Large intestine (tissue), 3 donors: ENCODE results near the gene SSBP3. TPM values are rescaled to one million over a fixed set of nuclear protein-coding genes. Genes with fewer than 3 reads are reported as not detected.
"Not testable (repeated sequence)": the region's sequence is repeated elsewhere in the genome, so short reads cannot be mapped to it uniquely, and the experiment has no call there.

Experiments used
- DNase-seq, 2 donors: peaks; one replicate each; pipeline versions ENCODE4 v3.0.0 to v3.0.0-alpha.2; 2013
- H3K27ac ChIP-seq: one replicate; pipeline ENCODE4 v1.5.1; 2013; ENCODE audit warnings: low read length
- H3K27me3 ChIP-seq: 2 replicates; pipeline ENCODE4 v1.6.1; 2013; ENCODE audit warnings: low read length; ENCODE audit not compliant: control insufficient read depth, insufficient read depth
- H3K36me3 ChIP-seq: 2 replicates; pipeline ENCODE4 v1.6.1; 2013; ENCODE audit warnings: low read length; ENCODE audit not compliant: control insufficient read depth, insufficient read depth
- H3K4me1 ChIP-seq: one replicate; pipeline ENCODE4 v1.6.1; 2013; ENCODE audit warnings: low read length; ENCODE audit not compliant: control insufficient read depth, insufficient read depth
- H3K4me3 ChIP-seq: one replicate; pipeline ENCODE4 v1.5.1; 2013; ENCODE audit warnings: low read length
- H3K9me3 ChIP-seq: one replicate; pipeline ENCODE4 v1.6.1; 2013; ENCODE audit warnings: mild to moderate bottlenecking, low read depth, low read length, moderate library complexity; ENCODE audit not compliant: control insufficient read depth
- WGBS: methylation state at CpG from one replicate; pipeline ENCODE4 v1.1.5; 2013; ENCODE audit warnings: low lambda C conversion rate; ENCODE audit not compliant: insufficient coverage; 5-methylcytosine and 5-hydroxymethylcytosine counted together
- polyA plus RNA-seq: library from polyadenylated mRNA; unstranded; fragments of 120-200 nt; gene quantifications from one replicate; pipeline ENCODE4 v1.2.1, GENCODE V29; 2013

The SSBP3 gene
- polyA plus RNA-seq, 1 donor: 48.2 TPM

GRCh38 chr1:54354899-54355298 is 51.3 kb downstream of the SSBP3 start:
- Histone ChIP-seq H3K27ac (no peak overlapping the region), H3K36me3 (peaks cover 16% of the 10 kb centered on the region), H3K4me3 (no peak overlapping the region), H3K27me3 (no peaks in the 10 kb centered on the region), H3K9me3 (no peaks in the 10 kb centered on the region), H3K4me1 (peaks cover 37% of the 10 kb centered on the region)
- WGBS: no CpG with 5 or more reads among the region's 6 CpGs
- DNase-seq: peak in 1 of 2 donors; percentile 50

- DNase-seq: no peak
- no CpG with 5 or more reads among the region's 4 CpGs for WGBS
- peaks cover 12% of the 10 kb centered on the region for H3K36me3 ChIP-seq
- H3K4me1 ChIP-seq: peaks cover 44% of the 10 kb centered on the region
- no peaks in the 10 kb centered on the region for H3K9me3 ChIP-seq
- no peak overlapping the region for H3K27ac ChIP-seq
- H3K27me3 ChIP-seq: no peaks in the 10 kb centered on the region
- no peak overlapping the region for H3K4me3 ChIP-seq
These were observed 52.2 kb downstream of the SSBP3 start for GRCh38 chr1:54353959-54354358.

GRCh38 chr1:54352755-54353154 is 53.4 kb downstream of the SSBP3 start:
- Histone ChIP-seq H3K27ac (no peak overlapping the region), H3K27me3 (no peaks in the 10 kb centered on the region), H3K9me3 (no peaks in the 10 kb centered on the region), H3K4me1 (peaks cover 52% of the 10 kb centered on the region), H3K36me3 (peaks cover 3% of the 10 kb centered on the region), H3K4me3 (no peak overlapping the region)
- WGBS: no CpG with 5 or more reads among the region's 17 CpGs
- DNase-seq: no peak

GRCh38 chr1:54350360-54350759 is 55.8 kb downstream of the SSBP3 start:
- no peaks in the 10 kb centered on the region for H3K27me3 ChIP-seq
- H3K4me3 ChIP-seq: no peak overlapping the region
- peaks cover 42% of the 10 kb centered on the region for H3K4me1 ChIP-seq
- H3K36me3 ChIP-seq: no peaks in the 10 kb centered on the region
- DNase-seq: no peak
- WGBS: no CpG with 5 or more reads among the region's 5 CpGs
- no peaks in the 10 kb centered on the region for H3K9me3 ChIP-seq
- H3K27ac ChIP-seq: no peak overlapping the region

GRCh38 chr1:54348700-54349021 is 57.5 kb downstream of the SSBP3 start:
- Histone ChIP-seq H3K27me3 (no peaks in the 10 kb centered on the region), H3K9me3 (no peaks in the 10 kb centered on the region), H3K27ac (peak overlapping the region; percentile 73), H3K4me3 (no peak overlapping the region), H3K4me1 (peaks cover 33% of the 10 kb centered on the region), H3K36me3 (no peaks in the 10 kb centered on the region)
- DNase-seq: no peak
- WGBS: no CpG with 5 or more reads among the region's 5 CpGs

GRCh38 chr1:54347955-54348699 is 58.1 kb downstream of the SSBP3 start:
- H3K4me1 ChIP-seq: peaks cover 33% of the 10 kb centered on the region
- no peaks in the 10 kb centered on the region for H3K9me3 ChIP-seq
- DNase-seq: peak; percentile 94 to 98
- whole genome bisulfite sequencing: no CpG with 5 or more reads among the region's 14 CpGs
- no peak overlapping the region for H3K4me3 ChIP-seq
- H3K36me3 ChIP-seq: no peaks in the 10 kb centered on the region
- H3K27me3 ChIP-seq: no peaks in the 10 kb centered on the region
- H3K27ac ChIP-seq: peak overlapping the region; percentile 73

- no peaks in the 10 kb centered on the region for H3K36me3 ChIP-seq
- no peaks in the 10 kb centered on the region for H3K27me3 ChIP-seq
- peaks cover 34% of the 10 kb centered on the region for H3K4me1 ChIP-seq
- no peaks in the 10 kb centered on the region for H3K9me3 ChIP-seq
- WGBS: no CpG with 5 or more reads among the region's 6 CpGs
- DNase-seq: no peak
- H3K4me3 ChIP-seq: no peak overlapping the region
- peak overlapping the region; percentile 73 for H3K27ac ChIP-seq
These were observed 58.8 kb downstream of the SSBP3 start for GRCh38 chr1:54347261-54347954.

GRCh38 chr1:54345548-54345947 is 60.6 kb downstream of the SSBP3 start:
- H3K4me1 ChIP-seq: peaks cover 36% of the 10 kb centered on the region
- not testable (repeated sequence) for H3K27me3 ChIP-seq, H3K27ac ChIP-seq, H3K9me3 ChIP-seq, H3K4me3 ChIP-seq, DNase-seq, H3K36me3 ChIP-seq
- no CpG with 5 or more reads among the region's 13 CpGs for WGBS

- DNase-seq: no peak
- Histone ChIP-seq H3K27me3 (no peaks in the 10 kb centered on the region), H3K36me3 (no peaks in the 10 kb centered on the region), H3K9me3 (no peaks in the 10 kb centered on the region), H3K4me1 (peaks cover 36% of the 10 kb centered on the region), H3K4me3 (no peak overlapping the region), H3K27ac (no peak overlapping the region)
- no CpG with 5 or more reads among the region's 7 CpGs for WGBS
These were observed 61.1 kb downstream of the SSBP3 start for GRCh38 chr1:54345116-54345515.

GRCh38 chr1:54342742-54343687 is 63.2 kb downstream of the SSBP3 start:
- Histone ChIP-seq H3K36me3 (no peaks in the 10 kb centered on the region), H3K27ac (no peak overlapping the region), H3K4me1 (peaks cover 23% of the 10 kb centered on the region), H3K9me3 (no peaks in the 10 kb centered on the region), H3K27me3 (no peaks in the 10 kb centered on the region), H3K4me3 (no peak overlapping the region)
- no CpG with 5 or more reads among the region's 26 CpGs for WGBS
- DNase-seq: no peak
